ENCODE data around the gene COPG2. TPM values are rescaled to one million over a fixed set of nuclear protein-coding genes. Genes with fewer than 3 reads are reported as not detected.
A peak's percentile ranks its signal among the peaks of the same experiment; 100 is the strongest.

COPG2 gene
- total and polyA plus RNA-seq, 2 of the 13 experiments (the other 11 are each of a cell fraction or from before 2014, with no cell fraction given): 14.1 to 17.7 TPM

GRCh38 chr7:130668258-130669084 is at the start of gene COPG2 (continued):
- TF ChIP-seq, protein P1, sequence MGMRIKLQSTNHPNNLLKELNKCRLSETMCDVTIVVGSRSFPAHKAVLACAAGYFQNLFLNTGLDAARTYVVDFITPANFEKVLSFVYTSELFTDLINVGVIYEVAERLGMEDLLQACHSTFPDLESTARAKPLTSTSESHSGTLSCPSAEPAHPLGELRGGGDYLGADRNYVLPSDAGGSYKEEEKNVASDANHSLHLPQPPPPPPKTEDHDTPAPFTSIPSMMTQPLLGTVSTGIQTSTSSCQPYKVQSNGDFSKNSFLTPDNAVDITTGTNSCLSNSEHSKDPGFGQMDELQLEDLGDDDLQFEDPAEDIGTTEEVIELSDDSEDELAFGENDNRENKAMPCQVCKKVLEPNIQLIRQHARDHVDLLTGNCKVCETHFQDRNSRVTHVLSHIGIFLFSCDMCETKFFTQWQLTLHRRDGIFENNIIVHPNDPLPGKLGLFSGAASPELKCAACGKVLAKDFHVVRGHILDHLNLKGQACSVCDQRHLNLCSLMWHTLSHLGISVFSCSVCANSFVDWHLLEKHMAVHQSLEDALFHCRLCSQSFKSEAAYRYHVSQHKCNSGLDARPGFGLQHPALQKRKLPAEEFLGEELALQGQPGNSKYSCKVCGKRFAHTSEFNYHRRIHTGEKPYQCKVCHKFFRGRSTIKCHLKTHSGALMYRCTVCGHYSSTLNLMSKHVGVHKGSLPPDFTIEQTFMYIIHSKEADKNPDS (CRISPR knock-in tag; IDR thresholded peaks at IDR 0.05): no peak
- TF ChIP-seq ZNF3 (CRISPR knock-in tag; IDR thresholded peaks at IDR 0.05): no peak
- no peak for TF ChIP-seq ZNF572 (CRISPR knock-in tag; IDR thresholded peaks at IDR 0.05)
- no peak for TF ChIP-seq ZNF383 (CRISPR knock-in tag; IDR thresholded peaks at IDR 0.05; ENCODE audit: borderline replicate concordance)
- no peak for TF ChIP-seq ZNF24 (IDR thresholded peaks at IDR 0.05)
- no peak for TF ChIP-seq SMARCE1 (IDR thresholded peaks at IDR 0.05; ENCODE audit: borderline replicate concordance)
- TF ChIP-seq, protein P2, sequence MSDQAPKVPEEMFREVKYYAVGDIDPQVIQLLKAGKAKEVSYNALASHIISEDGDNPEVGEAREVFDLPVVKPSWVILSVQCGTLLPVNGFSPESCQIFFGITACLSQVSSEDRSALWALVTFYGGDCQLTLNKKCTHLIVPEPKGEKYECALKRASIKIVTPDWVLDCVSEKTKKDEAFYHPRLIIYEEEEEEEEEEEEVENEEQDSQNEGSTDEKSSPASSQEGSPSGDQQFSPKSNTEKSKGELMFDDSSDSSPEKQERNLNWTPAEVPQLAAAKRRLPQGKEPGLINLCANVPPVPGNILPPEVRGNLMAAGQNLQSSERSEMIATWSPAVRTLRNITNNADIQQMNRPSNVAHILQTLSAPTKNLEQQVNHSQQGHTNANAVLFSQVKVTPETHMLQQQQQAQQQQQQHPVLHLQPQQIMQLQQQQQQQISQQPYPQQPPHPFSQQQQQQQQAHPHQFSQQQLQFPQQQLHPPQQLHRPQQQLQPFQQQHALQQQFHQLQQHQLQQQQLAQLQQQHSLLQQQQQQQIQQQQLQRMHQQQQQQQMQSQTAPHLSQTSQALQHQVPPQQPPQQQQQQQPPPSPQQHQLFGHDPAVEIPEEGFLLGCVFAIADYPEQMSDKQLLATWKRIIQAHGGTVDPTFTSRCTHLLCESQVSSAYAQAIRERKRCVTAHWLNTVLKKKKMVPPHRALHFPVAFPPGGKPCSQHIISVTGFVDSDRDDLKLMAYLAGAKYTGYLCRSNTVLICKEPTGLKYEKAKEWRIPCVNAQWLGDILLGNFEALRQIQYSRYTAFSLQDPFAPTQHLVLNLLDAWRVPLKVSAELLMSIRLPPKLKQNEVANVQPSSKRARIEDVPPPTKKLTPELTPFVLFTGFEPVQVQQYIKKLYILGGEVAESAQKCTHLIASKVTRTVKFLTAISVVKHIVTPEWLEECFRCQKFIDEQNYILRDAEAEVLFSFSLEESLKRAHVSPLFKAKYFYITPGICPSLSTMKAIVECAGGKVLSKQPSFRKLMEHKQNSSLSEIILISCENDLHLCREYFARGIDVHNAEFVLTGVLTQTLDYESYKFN (CRISPR knock-in tag; conservative IDR thresholded peaks at IDR 0.05): no peak; the same call in 1 of the 2 replicates
- TF ChIP-seq MLX (CRISPR knock-in tag; IDR thresholded peaks at IDR 0.05): no peak
- TF ChIP-seq SUZ12 (IDR thresholded peaks at IDR 0.05; ENCODE audit: low read depth, low read length): no peak
- TF ChIP-seq, protein P3, sequence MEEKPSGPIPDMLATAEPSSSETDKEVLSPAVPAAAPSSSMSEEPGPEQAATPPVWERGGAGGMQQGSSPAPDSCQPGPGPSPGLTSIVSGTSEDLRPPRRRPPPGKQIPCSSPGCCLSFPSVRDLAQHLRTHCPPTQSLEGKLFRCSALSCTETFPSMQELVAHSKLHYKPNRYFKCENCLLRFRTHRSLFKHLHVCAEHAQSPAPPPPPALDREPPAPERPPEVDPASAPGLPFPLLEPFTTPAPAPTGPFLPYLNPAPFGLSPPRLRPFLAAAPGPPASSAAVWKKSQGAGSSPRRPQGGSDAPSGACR (CRISPR knock-in tag; IDR thresholded peaks at IDR 0.05): no peak
- TF ChIP-seq KDM4B (CRISPR knock-in tag; IDR thresholded peaks at IDR 0.05): no peak
- no peak for TF ChIP-seq JUND (CRISPR knock-in tag; IDR thresholded peaks at IDR 0.05)
- no peak for TF ChIP-seq SYNCRIP (IDR thresholded peaks at IDR 0.05; ENCODE audit: insufficient read depth, low read depth, low read length)
- peak; percentile 54 for TF ChIP-seq ERF (CRISPR knock-in tag; IDR thresholded peaks at IDR 0.05)
- 0 out of 2 replicates have a peak, but pooled peaks have one; percentile 29 for TF ChIP-seq ZSCAN21 (CRISPR knock-in tag; IDR thresholded peaks at IDR 0.05; ENCODE audit: borderline replicate concordance)
- TF ChIP-seq RFX5 (IDR thresholded peaks at IDR 0.05; ENCODE audit: low read depth, low read length): no peak
- TF ChIP-seq AGO1 (IDR thresholded peaks at IDR 0.05; ENCODE audit: low read depth, low read length, poor library complexity, severe bottlenecking): peak; percentile 37
- TF ChIP-seq ZMAT3 (CRISPR knock-in tag; conservative IDR thresholded peaks at IDR 0.05): no peak
- 0 out of 2 replicates have a peak, but pooled peaks have one; percentile 46 for TF ChIP-seq KLF13 (CRISPR knock-in tag; IDR thresholded peaks at IDR 0.05)
- peak; percentile 39; the same call in 1 of the 2 replicates for TF ChIP-seq TBX2 (CRISPR knock-in tag; IDR thresholded peaks at IDR 0.05; ENCODE audit: borderline replicate concordance)
- TF ChIP-seq ZNF33A (CRISPR knock-in tag; IDR thresholded peaks at IDR 0.05; ENCODE audit: borderline replicate concordance): no peak
- TF ChIP-seq ZNF160 (CRISPR knock-in tag; IDR thresholded peaks at IDR 0.05): no peak
- TF ChIP-seq ATRX (CRISPR knock-in tag; IDR thresholded peaks at IDR 0.05; ENCODE audit: borderline replicate concordance): no peak
- no peak for TF ChIP-seq U2AF2 (IDR thresholded peaks at IDR 0.05; ENCODE audit: low read depth, low read length)
- no peak for TF ChIP-seq NCOA2 (CRISPR knock-in tag; IDR thresholded peaks at IDR 0.05)
